ENCODE data around the gene SPTBN1.
"Not testable (repeated sequence)": the region's sequence is repeated elsewhere in the genome, so short reads cannot be mapped to it uniquely, and the experiment has no call there.

SPTBN1 gene

GRCh38 chr2:54473851-54474250, 17.7 kb downstream of the SPTBN1 start:
- no peak for DNase-seq

GRCh38 chr2:54475285-54475684, 19.2 kb downstream of the SPTBN1 start:
- no peak for DNase-seq

DNA sequence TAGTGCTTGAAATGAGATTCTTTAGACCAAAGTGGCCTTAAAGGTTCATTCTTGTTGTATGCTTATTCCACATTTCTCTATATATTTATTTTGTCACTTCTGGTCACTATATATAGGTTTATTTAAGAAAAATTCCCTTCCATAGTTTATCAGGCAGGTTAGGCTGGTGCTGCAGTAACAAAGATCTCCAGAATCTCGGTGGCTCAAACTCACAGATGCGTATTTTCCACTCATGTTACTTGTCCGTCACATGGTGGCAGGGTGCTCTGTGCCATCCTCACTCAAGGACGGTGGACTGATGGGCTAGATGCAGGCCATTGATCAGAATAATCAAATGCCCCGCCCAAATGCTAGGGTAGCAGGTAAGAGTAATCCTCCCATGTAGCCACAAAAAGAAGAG, 19.8 kb downstream of the SPTBN1 start:
- no peak for DNase-seq

GRCh38 chr2:54476852-54477251, 20.7 kb downstream of the SPTBN1 start:
- DNase-seq: no peak

GRCh38 chr2:54477896-54478295, 21.8 kb downstream of the SPTBN1 start:
- no peak for DNase-seq

DNA sequence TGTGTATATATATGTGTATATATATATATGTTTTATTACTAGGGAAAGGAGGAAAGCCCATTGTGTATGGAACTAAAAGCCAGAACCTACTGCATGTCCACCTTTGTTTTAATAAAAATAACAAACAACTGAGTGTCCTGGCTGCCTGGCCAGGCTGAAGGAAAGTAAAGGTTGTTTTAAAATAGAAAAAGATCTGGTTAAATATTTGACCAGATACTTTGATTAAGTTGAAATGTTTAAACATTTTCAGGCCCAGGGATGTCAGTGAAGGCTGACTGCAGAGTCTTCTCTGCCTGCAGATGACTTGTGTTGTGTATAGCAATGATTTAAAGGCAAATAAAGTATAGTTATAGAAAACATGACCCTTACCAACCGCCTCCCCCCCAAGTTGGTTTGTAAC, 22.8 kb downstream of the SPTBN1 start:
- no peak for DNase-seq

GRCh38 chr2:54479424-54479823, 23.3 kb downstream of the SPTBN1 start:
- DNase-seq: no peak

DNA sequence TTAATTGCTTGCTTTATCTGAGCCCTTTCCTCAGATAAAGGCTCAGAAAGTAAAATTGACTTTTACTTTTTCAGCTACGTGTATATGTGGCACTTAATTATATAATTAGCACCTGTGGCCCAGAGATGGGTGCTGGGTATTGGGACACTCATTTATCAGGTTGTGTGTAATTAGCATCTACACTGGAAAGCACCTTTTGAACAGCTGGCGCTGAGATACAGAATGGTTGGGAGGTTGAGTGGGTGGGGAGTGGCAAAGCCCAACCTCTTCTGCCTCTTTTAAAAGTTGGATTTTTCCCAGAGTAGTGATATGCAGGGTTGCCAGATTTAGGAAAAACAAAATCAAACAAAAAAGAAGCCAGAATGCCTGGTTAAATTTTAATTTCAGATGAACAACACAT, 23.9 kb downstream of the SPTBN1 start:
- DNase-seq: no peak

GRCh38 chr2:54481686-54482085, 25.6 kb downstream of the SPTBN1 start:
- DNase-seq: no peak

- DNase-seq: no peak
Observed at GRCh38 chr2:54482715-54483114, 26.6 kb downstream of the SPTBN1 start.

GRCh38 chr2:54483426-54483825, 27.3 kb downstream of the SPTBN1 start:
- DNase-seq: no peak

DNA sequence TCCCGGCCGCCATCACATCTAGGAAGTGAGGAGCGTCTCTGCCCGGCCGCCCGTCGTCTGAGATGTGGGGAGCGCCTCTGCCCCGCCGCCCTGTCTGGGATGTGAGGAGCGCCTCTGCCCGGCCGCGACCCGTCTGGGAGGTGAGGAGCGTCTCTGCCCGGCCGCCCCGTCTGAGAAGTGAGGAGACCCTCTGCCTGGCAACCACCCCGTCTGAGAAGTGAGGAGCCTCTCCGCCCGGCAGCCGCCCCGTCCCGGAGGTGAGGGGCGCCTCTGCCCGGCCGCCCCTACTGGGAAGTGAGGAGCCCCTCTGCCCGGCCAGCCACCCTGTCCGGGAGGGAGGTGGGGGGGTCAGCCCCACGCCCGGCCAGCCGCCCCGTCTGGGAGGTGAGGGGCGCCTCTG, 29.6 kb downstream of the SPTBN1 start:
- not testable (repeated sequence) for DNase-seq

- no peak for DNase-seq
Observed at GRCh38 chr2:54486766-54487165, 30.6 kb downstream of the SPTBN1 start.

DNA sequence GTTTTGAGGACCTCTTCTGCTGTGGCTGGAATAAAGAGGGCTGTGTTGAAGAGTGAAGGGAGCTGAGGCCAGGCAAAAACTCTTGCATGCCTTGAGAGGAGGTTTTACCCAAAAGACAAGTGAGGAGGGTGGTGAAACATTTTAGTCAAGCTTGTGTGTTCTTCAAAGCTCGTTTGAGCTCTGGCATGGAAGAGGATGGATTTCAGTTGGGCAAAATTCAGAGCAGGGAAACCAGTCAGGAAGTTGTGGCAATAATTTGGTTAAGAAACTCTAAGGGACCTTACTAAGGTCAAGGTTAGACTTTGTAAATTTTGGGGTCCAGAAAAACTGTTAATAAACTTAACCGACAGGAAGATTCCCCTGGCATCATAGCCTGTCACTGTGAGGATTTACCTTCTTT, 34.7 kb downstream of the SPTBN1 start:
- no peak for DNase-seq

DNA sequence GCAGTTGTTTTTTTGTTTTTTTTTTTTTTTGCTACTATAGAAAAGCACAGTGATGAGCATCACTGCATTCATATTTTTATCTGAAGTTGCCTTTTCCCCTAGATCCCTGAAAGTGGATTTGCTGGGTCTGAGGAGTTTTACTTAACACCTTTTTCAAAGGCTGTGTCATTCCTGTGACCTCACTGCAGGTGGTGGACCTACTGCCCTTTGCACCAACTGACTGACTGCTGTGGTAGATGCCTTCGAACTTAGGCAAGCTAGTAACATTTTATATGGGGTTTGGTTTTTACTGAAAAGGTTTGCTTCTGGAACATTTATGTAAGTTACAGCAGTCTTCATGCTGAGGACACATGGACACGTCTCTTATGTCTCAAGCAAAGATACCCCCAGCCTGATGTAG, 36.2 kb downstream of the SPTBN1 start:
- no peak for DNase-seq

DNA sequence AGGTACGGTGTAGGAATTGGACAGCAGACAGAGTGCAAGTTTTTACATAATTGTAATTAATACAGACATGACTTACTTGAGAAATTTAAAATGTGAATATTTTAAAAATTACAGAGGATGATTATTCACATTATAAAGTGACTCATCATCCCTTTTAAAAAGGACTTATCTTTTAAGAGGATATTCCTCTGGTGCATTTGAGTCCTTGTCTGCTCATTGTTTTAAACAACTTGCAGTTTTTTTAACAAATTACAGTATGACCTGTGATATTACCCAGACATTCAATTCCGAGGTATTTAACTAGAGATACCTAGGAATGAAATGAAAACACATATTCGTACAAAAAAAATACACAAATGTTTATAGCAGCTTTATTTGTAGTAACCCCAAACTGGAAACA, 38.0 kb downstream of the SPTBN1 start:
- DNase-seq: no peak

DNA sequence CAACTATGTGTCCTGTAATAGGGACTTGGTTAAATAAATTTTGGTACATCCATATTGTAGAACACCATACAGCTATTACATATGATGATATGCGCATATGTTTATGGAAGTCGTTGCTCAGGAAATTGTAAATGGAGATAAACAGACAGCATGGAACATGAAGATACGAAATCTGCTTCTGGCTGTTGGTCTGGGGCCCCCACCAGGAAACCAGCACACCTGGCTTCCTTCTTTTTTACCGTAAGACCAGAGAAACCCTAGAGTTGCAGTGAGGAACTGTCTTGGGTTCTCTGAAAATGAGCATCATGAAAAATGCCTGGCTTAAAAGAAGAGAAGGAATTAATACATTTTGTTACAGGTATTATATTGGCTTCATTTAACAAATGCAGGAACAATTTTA, 40.8 kb downstream of the SPTBN1 start:
- DNase-seq: no peak

DNA sequence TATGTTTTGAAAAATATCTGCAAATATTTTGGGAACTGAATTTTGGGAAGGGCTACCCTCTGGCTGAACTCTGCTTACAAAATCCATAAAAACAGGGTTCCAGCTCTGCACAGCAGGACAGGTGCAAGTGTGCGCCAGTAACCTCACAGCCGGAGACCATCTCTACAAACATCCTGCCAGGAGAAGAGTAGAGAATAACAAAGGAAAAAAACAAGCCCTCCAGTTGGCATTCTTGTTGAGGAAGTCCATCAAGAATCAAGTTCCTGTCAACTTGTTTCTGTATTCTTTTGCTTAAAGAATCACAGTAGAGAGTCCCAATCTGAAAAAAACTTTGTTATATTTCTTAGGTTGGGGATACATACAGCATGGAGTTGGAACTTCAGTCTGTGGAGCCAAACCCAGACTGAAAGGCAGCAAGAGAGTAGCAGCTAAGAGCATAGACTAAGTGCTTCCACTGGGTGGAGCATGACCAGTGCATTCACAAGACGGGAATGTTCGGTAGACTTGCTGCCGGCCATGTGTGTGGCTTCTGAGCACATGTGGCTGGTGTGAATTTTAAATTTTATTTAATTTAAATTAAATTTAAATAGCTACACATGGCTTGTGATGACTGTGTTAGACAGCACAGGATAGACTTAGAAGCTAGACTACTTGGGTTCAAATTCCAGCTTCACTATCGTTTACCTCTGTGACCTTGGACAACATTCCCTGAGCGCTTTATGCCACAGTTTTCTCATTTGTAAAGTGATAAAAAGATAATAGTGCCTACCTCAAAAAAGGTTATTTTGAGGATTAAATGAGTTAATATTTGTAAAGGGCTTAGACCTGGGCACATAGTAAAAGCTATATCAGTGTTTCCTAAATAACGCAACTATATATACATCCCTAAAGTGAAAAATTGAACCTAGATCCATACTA, 41.9 kb downstream of the SPTBN1 start:
- DNase-seq: no peak

DNA sequence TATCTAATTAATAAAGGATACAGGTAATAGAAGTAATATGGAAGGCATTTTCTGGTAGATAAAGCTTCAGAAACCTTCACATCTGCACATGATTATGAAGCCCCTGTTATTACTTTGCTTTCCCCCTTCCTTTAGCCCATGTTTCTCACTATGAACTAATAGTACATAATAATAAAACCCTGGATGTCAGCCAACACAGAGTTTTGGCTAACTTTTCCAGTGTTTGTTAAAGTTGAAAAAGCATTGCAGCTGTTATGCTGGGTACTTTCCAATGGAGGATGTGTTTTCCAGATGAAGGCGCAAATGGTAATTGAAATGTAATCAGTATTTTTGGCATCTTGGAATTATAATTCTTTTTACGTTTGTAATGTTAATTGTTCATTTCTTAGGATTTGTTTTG, 43.5 kb downstream of the SPTBN1 start:
- DNase-seq: no peak

DNA sequence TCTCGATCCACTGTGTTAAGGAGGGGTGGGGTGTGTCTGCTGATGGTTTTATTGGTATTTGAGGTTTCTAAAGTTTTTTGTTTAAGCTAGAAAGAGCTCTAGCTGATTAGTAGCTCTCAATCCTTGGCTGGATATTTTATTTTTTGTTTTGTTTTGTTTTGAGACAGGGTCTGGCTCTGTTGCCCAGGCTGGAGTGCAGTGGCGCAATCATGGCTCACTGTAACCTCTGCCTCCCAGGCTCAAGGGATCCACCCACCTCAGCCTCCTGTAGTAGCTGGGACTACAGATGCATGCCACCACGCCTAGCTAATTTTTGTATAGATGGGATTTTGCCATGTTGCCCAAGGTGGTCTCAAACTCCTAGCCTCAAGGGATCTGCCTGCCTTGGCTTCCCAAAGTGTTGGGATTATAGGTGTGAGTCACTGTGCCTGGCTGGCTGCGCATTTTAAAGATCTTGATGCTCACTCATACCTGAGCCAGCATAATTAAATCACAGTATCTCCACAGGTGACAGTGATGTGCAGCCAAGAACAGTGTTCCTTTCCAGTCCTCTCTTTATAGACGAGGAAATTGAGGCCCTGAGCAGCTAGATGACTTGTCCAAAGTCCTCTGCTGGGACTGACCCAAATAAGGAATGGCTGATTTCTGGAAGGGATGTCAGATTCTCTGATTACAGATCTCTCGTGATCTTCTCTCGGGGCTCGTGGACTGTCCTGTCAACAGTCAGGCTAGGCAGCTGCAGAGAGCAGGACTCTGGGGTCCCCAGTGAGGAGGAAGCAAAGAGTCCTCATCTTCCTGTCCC, 44.5 kb downstream of the SPTBN1 start:
- no peak for DNase-seq

GRCh38 chr2:54502731-54503130, 46.6 kb downstream of the SPTBN1 start:
- no peak for DNase-seq

- DNase-seq: peak; percentile 7
Observed at GRCh38 chr2:54503192-54503591, 47.1 kb downstream of the SPTBN1 start.

GRCh38 chr2:54503828-54504227, 47.7 kb downstream of the SPTBN1 start:
- DNase-seq: no peak

DNA sequence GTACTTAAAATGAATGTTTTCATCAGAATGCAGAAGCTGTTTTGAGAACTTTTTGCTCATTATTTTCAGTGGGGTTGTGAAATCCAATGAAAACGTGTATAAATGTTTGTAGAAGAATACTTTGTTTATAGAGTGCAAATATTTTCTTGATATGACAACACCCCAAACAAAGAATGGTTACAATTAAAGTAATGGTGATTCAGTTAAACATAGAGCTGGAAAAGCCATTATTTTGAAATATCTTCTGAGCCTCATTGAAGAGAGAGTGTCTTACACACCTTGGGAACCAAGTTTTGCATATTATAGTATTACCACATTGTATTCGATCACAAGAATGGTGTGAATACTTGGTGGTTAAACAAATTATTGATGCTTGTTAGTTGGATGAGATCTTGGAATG, 48.7 kb downstream of the SPTBN1 start:
- DNase-seq: no peak

Measured in stimulated activated naive CD4-positive, alpha-beta T cell treated with Interleukin-2 at 50 U/mL for 16 hours (primary cell).